Trophoblast cell (in vitro differentiated cells and primary cell): ENCODE measurements around the gene CHGA.
A peak's percentile ranks its signal among the peaks of the same experiment; 100 is the strongest.

Experiments
- DNase-seq, 2 donors: peaks; one replicate each; pipeline ENCODE4 v3.0.0-alpha.2; 2016
- H2AFZ ChIP-seq: 2 replicates; pipeline ENCODE4 v1.6.1; 2013; ENCODE audit warnings: low read length, moderate library complexity, mild to moderate bottlenecking; ENCODE audit not compliant: insufficient read depth, poor library complexity
- H2AK5ac ChIP-seq: 2 replicates; pipeline ENCODE4 v1.6.1; 2013; ENCODE audit warnings: mild to moderate bottlenecking, low read length
- H2BK120ac ChIP-seq: 2 replicates; pipeline ENCODE4 v1.6.1; 2013; ENCODE audit warnings: low read length, mild to moderate bottlenecking, moderate library complexity; ENCODE audit not compliant: insufficient read depth, poor library complexity
- H2BK12ac ChIP-seq: 2 replicates; pipeline ENCODE4 v1.6.1; 2013; ENCODE audit warnings: mild to moderate bottlenecking, low read length, moderate library complexity
- H2BK5ac ChIP-seq: 2 replicates; pipeline ENCODE4 v1.6.1; 2013; ENCODE audit warnings: low read length, low read depth, moderate library complexity, mild to moderate bottlenecking; ENCODE audit not compliant: poor library complexity
- H3K14ac ChIP-seq: 2 replicates; pipeline ENCODE4 v1.6.1; 2013; ENCODE audit warnings: mild to moderate bottlenecking, low read length
- H3K18ac ChIP-seq: 2 replicates; pipeline ENCODE4 v1.6.1; 2013; ENCODE audit warnings: mild to moderate bottlenecking, low read length
- H3K23ac ChIP-seq: 2 replicates; pipeline ENCODE4 v1.6.1; 2013; ENCODE audit warnings: low read length
- H3K27ac ChIP-seq: 2 replicates; pipeline ENCODE4 v1.5.1; 2013; ENCODE audit warnings: low read depth, mild to moderate bottlenecking, inconsistent platforms, low read length, moderate library complexity
- H3K27me3 ChIP-seq: 2 replicates; pipeline ENCODE4 v1.6.1; 2013; ENCODE audit warnings: inconsistent platforms, mild to moderate bottlenecking, low read length, moderate library complexity; ENCODE audit not compliant: insufficient read depth
- H3K36me3 ChIP-seq, 2 experiments: 1 replicate in 1 of 2; 2 replicates in 1 of 2; pipeline ENCODE4 v1.6.1; 2013; ENCODE audit warnings: low read length in 2 of 2, mild to moderate bottlenecking in 2 of 2, moderate library complexity in 1 of 2; ENCODE audit not compliant: insufficient read depth in 2 of 2, control insufficient read depth in 1 of 2
- H3K4ac ChIP-seq: 2 replicates; pipeline ENCODE4 v1.6.1; 2013; ENCODE audit warnings: low read depth, mild to moderate bottlenecking, low read length, moderate library complexity
- H3K4me1 ChIP-seq, 2 experiments: 1 replicate in 1 of 2; 2 replicates in 1 of 2; pipeline ENCODE4 v1.6.1; 2013; ENCODE audit warnings: low read length in 2 of 2, mild to moderate bottlenecking in 2 of 2, moderate library complexity in 1 of 2; ENCODE audit not compliant: insufficient read depth in 2 of 2, control insufficient read depth in 1 of 2
- H3K4me2 ChIP-seq: 2 replicates; pipeline ENCODE4 v1.6.1; 2013; ENCODE audit warnings: inconsistent platforms, mild to moderate bottlenecking, low read length, moderate library complexity
- H3K4me3 ChIP-seq: 2 replicates; pipeline ENCODE4 v1.5.1; 2013; ENCODE audit warnings: mild to moderate bottlenecking, low read depth, low read length, inconsistent platforms
- H3K79me1 ChIP-seq: one replicate; pipeline ENCODE4 v1.6.1; 2013; ENCODE audit warnings: low read length
- H3K79me2 ChIP-seq: 2 replicates; pipeline ENCODE4 v1.6.1; 2013; ENCODE audit warnings: low read length, mild to moderate bottlenecking; ENCODE audit not compliant: control insufficient read depth, insufficient read depth, poor library complexity
- H3K9ac ChIP-seq: 2 replicates; pipeline ENCODE4 v1.6.1; 2013; ENCODE audit warnings: mild to moderate bottlenecking, low read length
- H3K9me3 ChIP-seq: 2 replicates; pipeline ENCODE4 v1.6.1; 2013; ENCODE audit warnings: low read depth, mild to moderate bottlenecking, control low read depth, inconsistent platforms, low read length; ENCODE audit not compliant: insufficient read depth
- H4K12ac ChIP-seq: 2 replicates; pipeline ENCODE4 v1.6.1; 2013; ENCODE audit warnings: low read depth, mild to moderate bottlenecking, low read length, moderate library complexity
- H4K8ac ChIP-seq: 2 replicates; pipeline ENCODE4 v1.6.1; 2013; ENCODE audit warnings: low read depth, mild to moderate bottlenecking, low read length, moderate library complexity
- H4K91ac ChIP-seq: one replicate; pipeline ENCODE4 v1.6.1; 2013; ENCODE audit warnings: low read depth, mild to moderate bottlenecking, low read length, moderate library complexity
- WGBS: extraction: QIAGEN DNeasy Blood & Tissue Kit; methylation state at CpG from one replicate; pipeline ENCODE4 v1.1.7; 2013; ENCODE audit warnings: missing lambda C conversion rate; ENCODE audit not compliant: insufficient read length, insufficient coverage; ENCODE audit errors: extremely low coverage; 5-methylcytosine and 5-hydroxymethylcytosine counted together

Gene CHGA

DNA sequence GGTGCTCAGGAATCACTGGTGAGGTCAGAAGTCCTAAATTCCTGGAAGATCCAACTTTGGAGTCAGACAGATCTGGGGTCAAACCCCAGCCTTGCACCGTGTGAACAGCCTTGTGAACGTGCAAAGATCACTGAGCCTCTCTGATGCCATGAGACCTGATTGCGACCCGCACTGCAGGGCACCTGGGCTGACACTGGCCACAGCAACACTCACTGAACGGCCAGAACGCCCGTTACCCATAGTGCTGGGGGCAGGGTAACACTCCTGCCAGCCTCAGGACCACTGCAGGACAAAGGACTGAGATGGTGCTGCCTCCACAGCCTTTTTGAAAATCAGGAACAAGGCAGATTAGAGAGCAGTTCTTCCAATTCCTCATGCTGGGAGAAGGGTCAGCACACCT is 28.3 kb downstream of the CHGA start:
- Histone ChIP-seq H3K27me3 (no peaks in the 10 kb centered on the region), H4K12ac (no peak overlapping the region), H2BK5ac (no peak overlapping the region), H3K27ac (no peak overlapping the region), H3K79me1 (no peaks in the 10 kb centered on the region), H3K18ac (no peak overlapping the region), H3K4ac (no peak overlapping the region), H2BK12ac (no peak overlapping the region), H4K91ac (no peak overlapping the region), H3K9ac (no peak overlapping the region), H3K4me3 (no peak overlapping the region), H3K79me2 (no peaks in the 10 kb centered on the region), H3K4me1 (no peaks in the 10 kb centered on the region), H3K14ac (no peak overlapping the region), H2BK120ac (no peak overlapping the region), H2AK5ac (no peak overlapping the region), H4K8ac (no peak overlapping the region), H3K9me3 (no peaks in the 10 kb centered on the region), H3K23ac (no peak overlapping the region), H3K36me3 (peaks cover 2% of the 10 kb centered on the region in 2 experiments), H2AFZ (no peak overlapping the region), H3K4me2 (no peak overlapping the region)
- DNase-seq: no peak
- WGBS: no CpG with 5 or more reads among the region's 7 CpGs

DNA sequence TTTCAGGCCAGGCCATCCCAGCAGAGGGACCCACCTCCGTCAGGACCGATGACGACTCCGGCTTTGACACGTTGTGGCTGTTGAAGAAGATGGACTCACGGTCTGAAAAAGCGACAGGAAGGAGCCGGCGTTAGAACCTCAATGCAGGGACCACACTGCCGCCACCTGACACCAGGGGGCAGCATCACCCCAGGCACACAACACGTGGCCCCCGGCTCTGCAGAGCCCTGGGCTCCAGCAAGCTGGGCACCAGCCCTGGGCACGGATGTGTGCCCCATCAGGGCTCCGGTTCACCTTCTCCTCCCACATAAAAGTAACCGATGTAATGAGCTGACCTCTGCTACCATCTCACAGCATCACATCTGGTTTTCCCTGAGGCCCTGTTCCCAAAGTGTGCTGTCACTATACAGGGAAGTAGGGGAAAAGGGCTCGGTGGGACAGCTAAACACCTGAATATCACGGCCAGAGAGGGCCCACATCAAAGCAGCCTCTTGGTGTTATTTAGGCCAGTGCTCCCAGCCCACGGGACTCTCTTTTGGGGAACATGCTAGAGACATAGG is 29.0 kb downstream of the CHGA start:
- no peaks in the 10 kb centered on the region for H3K79me2 ChIP-seq
- no peak overlapping the region for H3K4me3 ChIP-seq
- no peak overlapping the region for H2BK12ac ChIP-seq
- no peak overlapping the region for H3K23ac ChIP-seq
- H4K12ac ChIP-seq: no peak overlapping the region
- H2AFZ ChIP-seq: no peak overlapping the region
- no peaks in the 10 kb centered on the region for H3K9me3 ChIP-seq
- H2AK5ac ChIP-seq: no peak overlapping the region
- WGBS: no CpG with 5 or more reads among the region's 18 CpGs
- H2BK120ac ChIP-seq: no peak overlapping the region
- peak; percentile 41 to 83 for DNase-seq
- no peaks in the 10 kb centered on the region for H3K27me3 ChIP-seq
- H3K4ac ChIP-seq: no peak overlapping the region
- no peak overlapping the region for H4K91ac ChIP-seq
- peaks cover 2% of the 10 kb centered on the region in 2 experiments for H3K36me3 ChIP-seq
- no peak overlapping the region for H2BK5ac ChIP-seq
- no peak overlapping the region for H3K9ac ChIP-seq
- H3K18ac ChIP-seq: no peak overlapping the region
- no peaks in the 10 kb centered on the region for H3K4me1 ChIP-seq
- H4K8ac ChIP-seq: no peak overlapping the region
- H3K4me2 ChIP-seq: no peak overlapping the region
- H3K14ac ChIP-seq: no peak overlapping the region
- no peaks in the 10 kb centered on the region for H3K79me1 ChIP-seq
- no peak overlapping the region for H3K27ac ChIP-seq

DNA sequence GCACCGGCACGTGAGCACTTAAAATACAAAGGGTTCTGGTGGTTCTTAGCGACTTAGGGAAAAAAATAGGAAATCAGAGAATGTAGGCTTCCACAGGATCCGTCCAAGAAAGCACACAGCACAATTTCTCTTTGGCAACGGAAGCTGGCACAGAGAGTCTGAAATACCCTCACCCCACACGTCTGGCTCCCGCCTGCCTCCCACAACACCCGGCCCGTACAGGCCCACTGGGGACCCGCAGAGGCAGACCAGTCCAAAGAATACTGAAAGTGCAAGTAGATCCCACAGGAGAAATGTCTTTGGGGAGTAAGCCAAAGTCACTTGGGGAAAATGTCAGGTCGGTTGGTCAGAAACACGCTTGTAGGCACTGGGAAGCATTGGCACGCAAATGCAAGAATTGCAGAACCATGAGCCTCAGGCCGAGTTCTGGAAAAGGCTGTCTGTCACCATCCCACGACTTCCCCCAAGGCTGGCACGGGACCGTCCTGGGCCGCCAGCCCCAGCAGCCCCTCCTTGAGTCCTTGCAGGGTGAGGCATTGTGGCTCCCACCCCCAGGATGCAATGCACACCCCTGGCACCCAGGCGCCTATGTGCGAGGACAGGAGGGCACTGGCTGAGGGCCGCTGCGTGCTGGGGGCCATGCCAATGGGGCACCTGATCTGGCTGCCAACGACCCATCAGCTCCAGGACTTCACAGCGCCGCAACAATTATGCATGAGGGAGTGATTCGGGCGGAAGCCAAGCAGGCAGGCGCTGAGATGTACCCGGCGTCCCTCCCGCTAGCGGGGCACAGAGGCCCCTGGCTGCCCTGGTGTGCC is 29.7 kb downstream of the CHGA start:
- Histone ChIP-seq H3K27ac (no peak overlapping the region), H3K79me1 (no peaks in the 10 kb centered on the region), H2BK5ac (no peak overlapping the region), H2AK5ac (no peak overlapping the region), H4K12ac (no peak overlapping the region), H3K36me3 (peaks cover 2 to 3% of the 10 kb centered on the region in 2 experiments), H2BK120ac (no peak overlapping the region), H4K91ac (no peak overlapping the region), H4K8ac (no peak overlapping the region), H3K27me3 (no peaks in the 10 kb centered on the region), H3K18ac (no peak overlapping the region), H3K4me2 (no peak overlapping the region), H2AFZ (no peak overlapping the region), H3K9me3 (no peaks in the 10 kb centered on the region), H3K14ac (no peak overlapping the region), H3K9ac (no peak overlapping the region), H2BK12ac (no peak overlapping the region), H3K23ac (no peak overlapping the region), H3K79me2 (no peaks in the 10 kb centered on the region), H3K4ac (no peak overlapping the region), H3K4me3 (no peak overlapping the region), H3K4me1 (no peaks in the 10 kb centered on the region)
- peak in 1 of 2 donors; percentile 2 for DNase-seq
- no CpG with 5 or more reads among the region's 32 CpGs for WGBS

DNA sequence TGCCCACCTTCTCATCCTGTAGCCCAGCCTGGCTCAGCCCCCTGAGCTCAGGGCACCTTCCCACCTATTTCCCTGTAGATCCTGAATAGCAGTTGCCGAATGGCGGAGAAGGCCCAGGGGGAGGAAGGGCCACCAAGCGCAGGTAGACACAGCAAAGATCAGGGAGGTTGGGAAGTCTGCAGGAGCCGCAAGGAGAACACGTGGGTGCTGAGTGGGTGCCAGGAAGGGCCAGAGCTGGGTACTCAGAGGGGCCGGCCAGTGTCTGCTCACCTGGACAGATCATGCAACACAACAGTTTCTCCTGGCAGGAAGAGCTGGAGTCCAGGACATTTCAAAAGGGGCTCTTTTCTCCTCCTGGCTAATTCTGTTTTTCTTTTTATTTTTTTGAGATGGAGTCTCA is 30.6 kb downstream of the CHGA start:
- no CpG with 5 or more reads among the region's 6 CpGs for WGBS
- H3K4ac ChIP-seq: no peak overlapping the region
- no peak overlapping the region for H3K9ac ChIP-seq
- H2BK12ac ChIP-seq: no peak overlapping the region
- no peak for DNase-seq
- no peak overlapping the region for H4K91ac ChIP-seq
- H2BK120ac ChIP-seq: no peak overlapping the region
- H3K9me3 ChIP-seq: no peaks in the 10 kb centered on the region
- H4K8ac ChIP-seq: no peak overlapping the region
- no peaks in the 10 kb centered on the region for H3K27me3 ChIP-seq
- no peak overlapping the region for H2AK5ac ChIP-seq
- no peak overlapping the region for H3K18ac ChIP-seq
- no peak overlapping the region for H4K12ac ChIP-seq
- no peak overlapping the region for H3K23ac ChIP-seq
- no peaks in the 10 kb centered on the region for H3K79me2 ChIP-seq
- H3K4me1 ChIP-seq: peaks cover 0 to 1% of the 10 kb centered on the region in 2 experiments
- H2AFZ ChIP-seq: no peak overlapping the region
- H3K27ac ChIP-seq: no peak overlapping the region
- H3K36me3 ChIP-seq: peaks cover 4 to 8% of the 10 kb centered on the region in 2 experiments
- H2BK5ac ChIP-seq: no peak overlapping the region
- no peak overlapping the region for H3K14ac ChIP-seq
- H3K79me1 ChIP-seq: no peaks in the 10 kb centered on the region
- no peak overlapping the region for H3K4me2 ChIP-seq
- H3K4me3 ChIP-seq: no peak overlapping the region
